CD4-positive, alpha-beta T cell treated with Interferon alpha-2 for 1 hour (primary cell): Measurements from ENCODE around the gene VIPR2.
"Not testable (repeated sequence)": the region's sequence is repeated elsewhere in the genome, so short reads cannot be mapped to it uniquely, and the experiment has no call there.

ENCODE experiments used
- DNase-seq, 2 donors: peaks; one replicate each; pipeline ENCODE4 v3.0.0-alpha.2; 2020 to 2022

The VIPR2 gene

GRCh38 chr7:159001811-159002210, 142.9 kb downstream of the VIPR2 start:
- DNase-seq: no peak

DNA sequence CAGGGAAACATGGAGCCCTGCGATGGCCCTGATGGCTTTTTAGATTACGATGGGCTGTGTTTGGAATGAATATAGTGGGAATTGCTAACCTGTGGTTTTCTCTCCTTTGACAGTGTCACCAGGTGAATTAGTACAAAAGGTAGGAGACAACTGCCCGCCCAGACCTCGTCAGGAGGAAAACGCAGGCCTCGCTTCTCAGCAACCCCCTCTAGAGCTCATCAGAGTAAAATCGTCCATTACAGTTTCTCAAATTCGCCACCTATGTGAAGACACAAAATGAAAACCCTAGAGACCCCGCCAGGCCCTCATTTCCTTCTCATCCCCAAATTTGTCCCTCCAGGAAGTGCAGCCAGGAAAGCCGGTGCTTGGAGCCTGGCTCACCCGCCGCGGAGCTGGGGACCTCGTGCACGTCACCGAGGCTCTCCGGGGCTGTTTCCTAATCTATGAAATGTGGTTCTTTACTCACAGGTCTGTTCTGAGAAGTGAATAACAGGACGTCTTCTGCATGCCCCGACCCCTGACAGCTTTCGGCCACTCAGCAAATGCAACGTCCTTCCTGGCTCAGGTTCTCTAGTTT, 143.7 kb downstream of the VIPR2 start:
- DNase-seq: no peak

DNA sequence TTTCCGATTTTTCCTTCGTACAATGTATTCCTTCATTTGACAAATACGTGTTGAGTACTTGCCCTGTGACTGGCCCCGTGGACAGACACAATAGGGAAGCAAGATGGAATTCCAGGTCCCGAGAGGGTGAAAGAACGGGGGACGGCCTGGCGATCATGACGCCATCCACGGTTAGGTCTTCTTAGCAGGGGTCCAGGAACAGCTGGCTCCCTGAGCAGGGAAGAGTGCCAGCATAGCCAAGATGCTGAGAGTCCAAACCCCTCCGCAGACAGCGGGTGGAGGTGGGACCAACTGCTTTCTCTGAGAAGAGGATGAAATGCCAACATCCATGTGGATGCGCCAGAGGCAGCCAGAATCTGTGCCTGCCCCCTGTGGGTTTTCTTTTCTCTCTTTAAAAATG, 144.6 kb downstream of the VIPR2 start:
- DNase-seq: no peak

- DNase-seq: no peak
These were observed 145.2 kb downstream of the VIPR2 start for GRCh38 chr7:158999496-158999895.

DNA sequence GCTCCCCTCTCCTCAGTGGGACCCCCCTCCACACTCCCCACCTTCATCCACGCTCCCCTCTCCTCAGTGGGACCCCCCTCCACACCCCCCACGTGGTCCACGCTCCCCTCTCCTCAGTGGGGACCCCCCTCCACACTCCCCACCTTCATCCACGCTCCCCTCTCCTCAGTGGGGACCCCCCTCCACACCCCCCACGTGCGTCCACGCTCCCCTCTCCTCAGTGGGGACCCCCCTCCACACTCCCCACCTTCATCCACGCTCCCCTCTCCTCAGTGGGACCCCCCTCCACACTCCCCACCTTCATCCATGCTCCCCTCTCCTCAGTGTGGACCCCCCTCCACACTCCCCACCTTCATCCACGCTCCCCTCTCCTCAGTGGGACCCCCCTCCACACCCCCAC, 146.4 kb downstream of the VIPR2 start:
- DNase-seq: not testable (repeated sequence)

DNA sequence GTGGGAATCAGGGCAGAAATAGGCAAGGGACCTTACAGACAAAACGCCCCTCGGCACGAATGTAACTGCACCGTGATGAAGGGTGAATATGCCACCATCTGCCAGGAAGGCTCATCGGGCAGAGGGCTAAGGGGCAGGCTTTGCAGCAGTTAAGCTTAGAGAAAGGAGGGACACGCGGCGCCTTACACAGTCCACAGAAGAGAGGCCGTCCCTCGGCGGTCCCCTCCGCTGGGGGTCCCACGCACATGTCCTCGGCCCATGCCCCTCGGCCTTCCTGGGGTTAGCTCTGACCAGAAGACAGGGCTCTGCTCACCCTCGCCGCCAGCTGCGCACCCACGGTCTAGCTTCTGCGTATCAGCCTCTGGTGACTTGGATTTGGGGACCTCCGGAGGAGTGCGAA, 147.2 kb downstream of the VIPR2 start:
- DNase-seq: no peak

GRCh38 chr7:158997110-158997453, 147.6 kb downstream of the VIPR2 start:
- no peak for DNase-seq

DNA sequence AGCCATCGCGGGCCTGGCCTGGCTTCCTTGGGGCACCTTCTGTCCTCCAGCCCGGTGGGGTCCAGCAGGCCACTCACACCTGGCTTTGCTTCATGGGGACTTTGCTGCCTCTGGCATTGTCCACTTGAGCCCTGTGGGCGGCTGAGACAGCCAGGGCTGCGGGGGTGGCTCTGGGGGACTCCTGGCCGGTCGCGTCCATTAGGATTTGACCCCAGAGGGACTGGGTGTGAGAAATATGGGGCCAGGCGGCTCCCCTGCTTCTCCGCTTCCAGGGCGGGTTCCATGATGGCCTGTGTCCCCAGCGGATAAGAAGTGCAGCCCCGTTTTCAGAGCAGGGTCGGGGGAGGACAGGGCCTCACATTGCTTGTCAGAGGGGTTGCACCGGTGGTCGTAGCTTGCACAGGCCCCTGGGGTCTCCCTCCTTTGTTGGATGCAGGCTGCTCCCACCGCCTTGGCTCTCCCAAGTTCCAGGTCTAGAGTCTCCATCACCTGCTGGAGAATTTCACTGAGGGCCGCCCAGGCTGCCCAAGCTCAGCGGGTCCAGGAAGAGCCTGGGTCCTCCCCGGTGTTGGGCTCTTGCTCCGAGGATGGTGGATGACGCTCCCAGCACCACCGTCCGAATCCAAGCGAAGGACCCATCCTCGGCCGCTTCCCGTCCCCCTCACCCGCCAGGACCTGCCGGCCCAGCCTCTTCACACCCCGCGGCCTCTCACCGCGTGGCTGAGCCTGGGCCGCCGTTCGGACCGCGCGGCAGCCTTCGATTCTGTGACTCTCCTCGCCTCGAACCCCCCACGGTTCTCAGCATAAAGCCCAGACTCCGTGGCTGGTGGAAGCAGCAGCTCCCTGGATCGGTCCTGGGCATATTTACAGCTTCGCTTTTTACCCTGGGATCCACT, 148.2 kb downstream of the VIPR2 start:
- DNase-seq: no peak

DNA sequence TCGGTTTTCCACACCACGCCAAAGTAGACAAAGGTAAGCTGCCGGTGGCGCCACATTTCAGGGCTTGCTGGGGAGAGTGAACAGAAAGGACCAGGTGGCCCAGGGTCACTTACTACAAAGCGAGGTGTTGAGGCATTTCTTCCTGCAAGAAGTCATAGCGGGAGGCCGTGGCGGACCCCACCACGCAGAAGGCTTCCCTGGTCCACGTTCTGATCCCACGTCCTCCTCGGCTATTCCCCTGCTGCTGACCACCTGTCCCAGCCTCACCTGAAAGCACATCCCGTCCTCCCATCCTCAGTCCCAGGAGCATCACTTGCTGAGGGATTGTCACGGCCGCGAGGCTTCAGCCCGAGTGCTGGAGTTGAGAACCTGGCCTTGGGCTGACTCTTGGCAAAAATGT, 149.2 kb downstream of the VIPR2 start:
- no peak for DNase-seq

DNA sequence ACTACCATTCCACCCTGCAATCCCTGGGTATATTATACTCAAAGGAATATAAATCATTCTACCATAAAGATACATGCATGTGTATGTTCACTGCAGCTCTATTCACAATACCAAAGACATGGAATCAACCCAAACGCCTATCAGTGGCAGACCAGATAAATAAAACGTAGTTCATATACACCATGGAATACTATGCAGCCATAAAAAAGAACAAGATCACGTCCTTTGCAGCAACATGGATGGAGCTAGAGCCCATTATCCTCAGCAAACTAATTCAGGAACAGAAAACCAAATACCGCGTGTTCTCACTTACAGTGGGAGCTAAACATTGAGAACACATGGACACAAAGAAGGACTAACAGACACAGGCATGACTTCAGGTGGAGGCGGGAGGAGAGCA, 150.0 kb downstream of the VIPR2 start:
- no peak for DNase-seq

DNA sequence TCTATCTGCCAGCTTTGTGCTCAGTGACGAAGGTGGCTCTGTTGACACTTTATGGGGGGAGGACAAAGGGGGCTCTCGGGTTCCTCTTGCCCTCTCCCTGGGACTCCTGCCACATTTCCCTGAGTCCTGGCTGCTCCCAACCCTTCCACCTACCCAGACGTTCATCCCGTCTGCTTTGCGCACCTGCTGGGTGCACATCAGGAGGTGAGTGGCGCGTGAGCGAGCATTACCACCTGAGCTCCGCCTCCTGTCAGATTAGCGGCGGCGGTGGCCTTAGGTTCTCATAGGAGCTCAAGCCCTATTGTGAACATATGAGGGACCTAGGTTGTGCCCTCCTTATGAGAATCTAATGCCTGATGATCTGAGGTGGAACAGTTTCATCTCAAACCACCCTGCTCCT, 151.1 kb downstream of the VIPR2 start:
- DNase-seq: no peak

DNA sequence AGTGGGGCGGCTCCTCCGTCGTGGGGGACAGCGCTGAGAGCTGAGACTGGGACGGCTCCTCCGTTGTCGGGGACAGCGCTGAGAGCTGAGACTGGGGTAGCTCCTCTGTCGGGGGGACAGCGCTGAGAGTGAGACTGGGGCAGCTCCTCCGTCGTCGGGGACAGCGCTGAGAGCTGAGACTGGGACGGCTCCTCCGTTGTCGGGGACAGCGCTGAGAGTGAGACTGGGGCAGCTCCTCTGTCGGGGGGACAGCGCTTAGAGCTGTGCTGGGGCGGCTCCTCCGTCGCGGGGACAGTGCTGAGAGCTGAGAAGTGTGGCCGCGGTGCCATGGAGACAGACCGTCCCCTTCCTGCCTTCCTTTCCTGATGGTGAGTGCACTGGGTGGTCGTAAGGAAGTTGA, 151.9 kb downstream of the VIPR2 start:
- no peak for DNase-seq

DNA sequence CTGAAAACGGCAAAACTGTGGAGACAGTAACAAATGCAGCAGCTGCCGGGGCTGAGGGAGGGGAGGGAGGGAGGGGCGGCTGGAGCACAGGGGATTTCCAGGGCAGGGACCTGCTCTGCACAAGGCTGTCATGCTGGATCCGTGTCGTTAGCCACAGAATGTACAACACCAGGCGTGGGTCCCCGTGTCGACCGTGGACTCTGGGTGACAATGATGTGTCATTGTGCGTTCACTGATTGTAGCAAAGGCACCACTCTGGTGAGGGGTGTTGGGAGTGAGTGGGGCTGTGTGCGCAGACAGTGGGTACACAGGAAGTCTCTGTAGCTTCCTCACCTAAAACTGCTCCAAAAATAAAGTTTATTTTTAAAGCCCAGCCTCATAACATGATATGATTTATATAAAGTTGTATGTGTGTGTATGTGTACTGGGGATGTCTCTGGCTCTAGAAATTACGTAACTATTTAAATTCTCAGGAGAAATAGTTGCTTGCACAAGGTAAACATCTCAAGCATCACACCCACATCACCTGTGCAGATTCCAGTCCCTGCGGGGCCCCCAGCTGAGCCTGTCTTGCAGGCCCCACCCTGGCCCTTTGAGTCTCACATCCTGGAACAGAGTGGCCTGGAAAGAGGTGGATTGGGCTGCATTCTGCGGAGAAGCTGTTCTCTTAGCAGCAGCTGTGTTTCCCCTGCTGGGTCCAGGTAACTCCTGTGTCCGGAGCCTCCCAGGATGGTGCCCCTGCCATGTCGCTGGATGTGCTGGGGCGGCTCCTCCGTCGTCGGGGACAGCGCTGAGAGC, 152.6 kb downstream of the VIPR2 start:
- DNase-seq: no peak

- DNase-seq: no peak
These were observed 155.7 kb downstream of the VIPR2 start for GRCh38 chr7:158988996-158989395.

- no peak for DNase-seq
These were observed 156.3 kb downstream of the VIPR2 start for GRCh38 chr7:158988302-158988862.

DNA sequence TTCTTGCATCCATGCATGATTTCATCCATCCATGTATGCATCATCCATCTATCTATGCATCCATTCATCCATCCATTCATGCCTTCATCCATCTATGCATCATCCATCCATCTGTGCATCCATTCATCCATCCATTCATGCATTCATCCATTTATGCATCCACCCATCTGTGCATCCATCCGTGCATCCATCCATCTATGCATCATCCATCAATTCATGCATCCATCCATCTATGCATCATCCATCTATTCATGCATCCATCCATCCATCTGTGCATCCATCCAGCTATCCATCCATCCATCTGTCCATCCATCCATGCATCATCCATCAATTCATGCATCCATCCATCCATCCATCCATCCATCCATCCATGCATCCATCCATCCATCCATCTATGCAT, 157.0 kb downstream of the VIPR2 start:
- DNase-seq: no peak

- no peak for DNase-seq
These were observed 159.1 kb downstream of the VIPR2 start for GRCh38 chr7:158985583-158985982.

GRCh38 chr7:158984007-158984406, 160.7 kb downstream of the VIPR2 start:
- not testable (repeated sequence) for DNase-seq

DNA sequence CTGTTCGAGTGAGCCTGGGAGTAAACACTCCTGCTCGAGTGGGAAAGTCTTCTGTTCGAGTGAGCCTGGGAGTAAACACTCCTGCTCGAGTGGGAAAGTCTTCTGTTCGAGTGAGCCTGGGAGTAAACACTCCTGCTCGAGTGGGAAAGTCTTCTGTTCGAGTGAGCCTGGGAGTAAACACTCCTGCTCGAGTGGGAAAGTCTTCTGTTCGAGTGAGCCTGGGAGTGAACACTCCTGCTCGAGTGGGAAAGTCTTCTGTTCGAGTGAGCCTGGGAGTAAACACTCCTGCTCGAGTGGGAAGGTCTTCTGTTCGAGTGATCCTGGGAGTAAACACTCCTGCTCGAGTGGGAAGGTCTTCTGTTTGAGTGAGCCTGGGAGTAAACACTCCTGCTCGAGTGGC, 162.6 kb downstream of the VIPR2 start:
- DNase-seq: not testable (repeated sequence)

DNA sequence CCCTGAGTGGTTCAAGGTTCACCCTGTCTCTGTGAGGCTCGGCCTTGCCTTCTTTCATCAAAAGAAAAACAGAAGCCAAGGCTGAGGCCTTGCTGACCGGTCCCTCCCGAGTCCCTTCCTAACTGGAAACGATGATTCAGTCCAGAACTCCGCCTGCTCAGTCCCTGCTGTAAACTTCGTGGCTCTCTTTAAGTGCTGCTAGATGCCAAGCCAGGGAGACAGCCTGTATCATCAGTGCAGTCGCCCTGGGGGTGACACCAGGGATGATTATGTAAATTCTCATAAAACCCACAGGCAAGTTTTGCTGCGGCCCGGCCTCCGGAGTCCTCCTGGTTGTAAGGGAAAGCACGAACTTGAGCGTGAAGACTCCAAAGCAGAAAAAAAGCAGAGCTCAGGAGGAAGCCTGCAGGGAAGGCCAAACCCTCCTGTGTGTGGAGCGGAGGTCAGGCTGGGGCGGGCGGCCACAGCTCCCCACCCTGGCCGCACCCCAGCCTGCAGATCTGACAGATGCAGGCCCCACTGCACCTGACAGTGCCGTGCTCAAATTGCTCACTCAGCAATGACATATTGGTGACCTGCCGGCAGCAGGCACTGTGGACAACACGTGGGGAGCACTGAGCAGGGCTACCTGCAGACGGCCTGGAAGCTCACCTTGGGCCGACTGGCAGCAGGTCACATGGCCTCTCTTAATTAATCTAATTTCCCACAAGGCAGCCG, 164.9 kb downstream of the VIPR2 start:
- DNase-seq: no peak

DNA sequence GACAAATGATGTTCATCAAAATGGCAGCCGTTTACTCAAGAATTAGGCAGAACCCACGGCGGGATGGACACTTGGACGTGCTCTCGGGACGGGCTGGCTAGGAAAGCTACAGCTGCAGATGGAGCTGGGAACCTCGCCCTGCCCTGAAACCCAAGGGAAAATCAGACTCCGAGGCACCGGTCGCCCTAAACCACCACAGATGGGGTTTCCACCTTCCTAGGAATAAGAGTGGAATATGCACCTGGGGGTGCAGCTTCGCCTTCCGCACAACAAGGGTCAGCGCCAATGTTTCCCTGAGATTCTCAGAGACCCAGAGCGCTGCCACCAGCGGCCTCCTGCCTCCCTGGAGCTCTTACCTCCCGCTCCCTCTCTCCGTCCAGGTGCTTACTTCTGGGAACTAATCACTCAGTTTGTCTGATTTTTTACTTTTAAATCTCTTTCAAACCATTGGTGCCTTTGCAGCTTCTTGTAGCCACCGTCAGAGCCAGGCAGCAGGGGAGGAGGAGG, 165.6 kb downstream of the VIPR2 start:
- no peak for DNase-seq
